GM23338 (cell line): ENCODE measurements around the gene CHCHD10. TPM values are rescaled to one million over a fixed set of nuclear protein-coding genes. Genes with fewer than 3 reads are reported as not detected.

Experiments
- ATAC-seq: fragments of 200-7000 bp; cut with Tn5 transposase; 3 replicates; pipeline ENCODE4 v1.9.1; 2020
- DNase-seq: peaks from one replicate; pipeline ENCODE4 v3.0.0-alpha.2; 2015; ENCODE audit warnings: low spot score
- H2AFZ ChIP-seq: fragments of 200-600 bp; sonication (generic); 2 replicates; pipeline ENCODE4 v1.8.0; 2016; ENCODE audit warnings: antibody characterized with exemption, mild to moderate bottlenecking, moderate library complexity
- H3F3A ChIP-seq: fragments of 200-600 bp; sonication (generic); replicated peaks from 2 replicates; pipeline ENCODE4 v1.8.0; 2017; ENCODE audit warnings: antibody characterized with exemption, mixed run types, low read depth
- H3K27ac ChIP-seq: fragments of 200-600 bp; sonication (generic); 2 replicates; pipeline ENCODE4 v1.6.1; 2016; ENCODE audit warnings: low read depth
- H3K27me3 ChIP-seq: fragments of 200-600 bp; sonication (generic); 2 replicates; pipeline ENCODE4 v1.8.0; 2016; ENCODE audit warnings: mild to moderate bottlenecking, mixed run types, moderate library complexity; ENCODE audit not compliant: insufficient read depth
- H3K36me3 ChIP-seq: fragments of 200-600 bp; sonication (generic); 2 replicates; pipeline ENCODE4 v1.8.0; 2016; ENCODE audit warnings: mild to moderate bottlenecking; ENCODE audit not compliant: insufficient read depth
- H3K4me1 ChIP-seq: fragments of 200-600 bp; sonication (generic); 2 replicates; pipeline ENCODE4 v1.8.0; 2016; ENCODE audit warnings: mild to moderate bottlenecking, moderate library complexity; ENCODE audit not compliant: insufficient read depth
- H3K4me2 ChIP-seq: fragments of 200-600 bp; sonication (generic); 2 replicates; pipeline ENCODE4 v1.7.1; 2017; ENCODE audit warnings: mixed run types
- H3K4me3 ChIP-seq: fragments of 200-600 bp; sonication (generic); 2 replicates; pipeline ENCODE4 v1.6.1; 2016; ENCODE audit warnings: mixed run types
- H3K79me2 ChIP-seq: fragments of 200-600 bp; sonication (generic); replicated peaks from 2 replicates; pipeline ENCODE4 v1.8.0; 2017; ENCODE audit warnings: mild to moderate bottlenecking; ENCODE audit not compliant: insufficient read depth
- H3K9me2 ChIP-seq: fragments of 200-600 bp; sonication (generic); 2 replicates; pipeline ENCODE4 v1.8.0; 2017; ENCODE audit not compliant: insufficient read depth
- H4K20me1 ChIP-seq: fragments of 200-600 bp; sonication (generic); replicated peaks from 2 replicates; pipeline ENCODE4 v1.8.0; 2017; ENCODE audit warnings: mild to moderate bottlenecking; ENCODE audit not compliant: insufficient read depth
- H3K27ac Mint-ChIP-seq: 2 replicates; pipeline ENCODE4 v1.8.0; 2020; ENCODE audit warnings: inconsistent platforms, mild to moderate bottlenecking, moderate library complexity, mixed read lengths
- H3K27me3 Mint-ChIP-seq: 3 replicates; pipeline ENCODE4 v1.8.0; 2022; ENCODE audit warnings: low read depth, mild to moderate bottlenecking, moderate library complexity, mixed read lengths, inconsistent platforms; ENCODE audit not compliant: insufficient read depth, poor library complexity
- H3K36me3 Mint-ChIP-seq: 3 replicates; pipeline ENCODE4 v1.8.0; 2021; ENCODE audit warnings: low read depth, mild to moderate bottlenecking, inconsistent platforms, moderate library complexity, mixed read lengths
- H3K4me1 Mint-ChIP-seq: 3 replicates; pipeline ENCODE4 v1.8.0; 2020; ENCODE audit warnings: mild to moderate bottlenecking, inconsistent platforms, mixed read lengths
- H3K4me3 Mint-ChIP-seq: 3 replicates; pipeline ENCODE4 v1.8.0; 2021; ENCODE audit warnings: moderate library complexity, mild to moderate bottlenecking, inconsistent platforms, mixed read lengths
- H3K9me3 Mint-ChIP-seq: 3 replicates; pipeline ENCODE4 v1.8.0; 2020; ENCODE audit warnings: moderate library complexity, mild to moderate bottlenecking, inconsistent platforms, mixed read lengths
- CREB1 ChIP-seq: fragments of 250-450 bp; sonication (Bioruptor Pico); IDR thresholded peaks from 2 replicates; pipeline ENCODE4 v1.5.0; 2020; ENCODE audit warnings: low read depth, mild to moderate bottlenecking, moderate library complexity
- ETS1 ChIP-seq: IDR thresholded peaks from 2 replicates; pipeline ENCODE4 v1.6.1; 2016; ENCODE audit warnings: antibody characterized with exemption
- EZH2 ChIP-seq: fragments of 200-600 bp; sonication (generic); IDR thresholded peaks from one replicate; pipeline ENCODE4 v1.8.0; 2017; ENCODE audit warnings: antibody characterized with exemption, mild to moderate bottlenecking, low read depth; ENCODE audit not compliant: unreplicated experiment
- JUNB ChIP-seq: IDR thresholded peaks from one replicate; pipeline ENCODE4 v1.6.1; 2016; ENCODE audit warnings: antibody characterized with exemption; ENCODE audit not compliant: unreplicated experiment
- NANOG ChIP-seq: IDR thresholded peaks from 2 replicates; pipeline ENCODE4 v1.6.1; 2016; ENCODE audit warnings: antibody characterized with exemption, borderline replicate concordance
- POLR2AphosphoS5 ChIP-seq: IDR thresholded peaks from 2 replicates; pipeline ENCODE4 v1.6.1; 2016; ENCODE audit warnings: antibody characterized with exemption, low read depth
- ZNF114 ChIP-seq: fragments of 250-450 bp; sonication (Bioruptor Pico); IDR thresholded peaks from 2 replicates; pipeline ENCODE4 v1.5.0; 2020; ENCODE audit warnings: mild to moderate bottlenecking, moderate library complexity
- ZNF331 ChIP-seq: fragments of 250-450 bp; sonication (Bioruptor Pico); IDR thresholded peaks from 2 replicates; pipeline ENCODE4 v1.5.0; 2020; ENCODE audit warnings: low read depth, mild to moderate bottlenecking, moderate library complexity
- ZNF462 ChIP-seq: fragments of 250-450 bp; sonication (Bioruptor Pico); IDR thresholded peaks from 2 replicates; pipeline ENCODE4 v1.5.0; 2020; ENCODE audit warnings: mild to moderate bottlenecking, moderate library complexity
- polyA plus RNA-seq: library from polyadenylated mRNA; unstranded; fragments of >200 nt; fragmentation: Nextera tagmentation; extraction: Ambion mirVana; gene quantifications from 2 replicates; pipeline ENCODE4 v1.2.1, GENCODE V29; 2016
- total RNA-seq: library from RNA; depleted of rRNA; stranded (reverse); fragments of >200 nt; shearing (Covaris generic); gene quantifications from 2 replicates; pipeline ENCODE4 v1.2.3, GENCODE V29; 2014

Gene CHCHD10
- total and polyA plus RNA-seq, 2 experiments from 2014 or later, result 11.4 to 101 TPM

GRCh38 chr22:23772315-23772648 is 4.5 kb upstream of the CHCHD10 start:
- H2AFZ ChIP-seq, result 0 out of 2 replicates have a peak overlapping the region, but pooled peaks have one; percentile 56
- ATAC-seq, result peak; percentile 4; the same call in 2 of the 3 replicates
- Mint-ChIP-seq H3K4me3 (peak overlapping the region; percentile 70), H3K36me3 (no peaks in the 10 kb centered on the region), H3K27ac (no peak overlapping the region), H3K27me3 (peaks cover 33% of the 10 kb centered on the region), H3K9me3 (no peaks in the 10 kb centered on the region), H3K4me1 (peaks cover 17% of the 10 kb centered on the region)
- H3K4me3 ChIP-seq, result peak overlapping the region; percentile 53
- peaks cover 39% of the 10 kb centered on the region for H3K27me3 ChIP-seq
- H3F3A ChIP-seq, result peaks cover 13% of the 10 kb centered on the region
- no peak overlapping the region for H3K27ac ChIP-seq
- H3K4me1 ChIP-seq, result peaks cover 6% of the 10 kb centered on the region; the same call in 1 of the 2 replicates
- no peaks in the 10 kb centered on the region for H4K20me1 ChIP-seq
- DNase-seq, result no peak
- TF ChIP-seq NANOG (no peak), ETS1 (no peak), JUNB (no peak), ZNF114 (no peak), EZH2 (no peak), CREB1 (no peak), ZNF462 (CRISPR knock-in tag) (no peak), POLR2AphosphoS5 (no peak), ZNF331 (CRISPR knock-in tag) (no peak)
- H3K4me2 ChIP-seq, result peak overlapping the region; percentile 78
- no peaks in the 10 kb centered on the region for H3K79me2 ChIP-seq
- no peaks in the 10 kb centered on the region for H3K9me2 ChIP-seq
- H3K36me3 ChIP-seq, result no peaks in the 10 kb centered on the region
